Measurements from ENCODE around the gene FLVCR2. TPM values are rescaled to one million over a fixed set of nuclear protein-coding genes. Genes with fewer than 3 reads are reported as not detected.

The FLVCR2 gene
- total RNA-seq (2014; rRNA removed; shearing (Covaris generic)) (not detected in 2 replicates), polyA plus RNA-seq (2016; fragmentation: Nextera tagmentation; extraction: Ambion mirVana) (0.33 TPM in 1 of 2 replicates, not detected in the other)

GRCh38 chr14:75578102-75578785 lies at the start of gene FLVCR2:
TSS of gene FLVCR2 (plus strand) at chr14:75578620. CDS start at chr14:75578973, 353 bp downstream.
- no peaks in the 10 kb centered on the region for H3K9me2 ChIP-seq (ENCODE audit: insufficient read depth)
- no peak within 1 kb of the TSS for H3K27ac ChIP-seq
- H3F3A ChIP-seq (ENCODE audit: insufficient read depth): peaks cover 7% of the 10 kb centered on the region; the same call in 1 of the 2 replicates
- WGBS, 2 experiments (ENCODE audit: low coverage in 1 of 2, low lambda C conversion rate in 2 of 2, missing lambda C conversion rate in 2 of 2): 1 to 2% methylated on average over 31 to 49 of the region's 49 CpGs
- peaks cover 24% of the 10 kb centered on the region for H3K27me3 ChIP-seq (replicated peaks; ENCODE audit: insufficient read depth)
- no peaks in the 10 kb centered on the region for H3K36me3 ChIP-seq (ENCODE audit: low read depth)
- no peaks in the 10 kb centered on the region for H3K4me1 ChIP-seq (ENCODE audit: insufficient read depth)
- TF ChIP-seq EZH2 (IDR thresholded peaks at IDR 0.05; ENCODE audit: insufficient read depth, poor library complexity, severe bottlenecking): no peak
- no peak for TF ChIP-seq EZH2phosphoT487 (IDR thresholded peaks at IDR 0.05; ENCODE audit: insufficient read depth, low read depth)
- H3K9ac ChIP-seq: peak within 1 kb of the TSS; percentile 41; the same call in 1 of the 2 replicates
- H3K4me2 ChIP-seq (ENCODE audit: unreplicated experiment): peak within 1 kb of the TSS; percentile 94
- in situ Hi-C loops (cut with MboI): no loop called here
- peak within 1 kb of the TSS; percentile 87 for H2AFZ ChIP-seq
- no peaks in the 10 kb centered on the region for H3K79me2 ChIP-seq (ENCODE audit: insufficient read depth)
- H3K4me3 ChIP-seq: peak within 1 kb of the TSS; percentile 78
- H3K9me3 ChIP-seq (ENCODE audit: low read depth): no peaks in the 10 kb centered on the region
- peak; percentile 78 for DNase-seq
- no peaks in the 10 kb centered on the region for H4K20me1 ChIP-seq (ENCODE audit: insufficient read depth)

- no peak for TF ChIP-seq EZH2 (IDR thresholded peaks at IDR 0.05; ENCODE audit: insufficient read depth, poor library complexity, severe bottlenecking)
- no peak for TF ChIP-seq EZH2phosphoT487 (IDR thresholded peaks at IDR 0.05; ENCODE audit: insufficient read depth, low read depth)
- Histone ChIP-seq H3K9me3 (ENCODE audit: low read depth) (no peaks in the 10 kb centered on the region), H3K27me3 (replicated peaks; ENCODE audit: insufficient read depth) (no peaks in the 10 kb centered on the region), H3K4me2 (ENCODE audit: unreplicated experiment) (no peak overlapping the region), H3K4me3 (no peak overlapping the region), H3K79me2 (ENCODE audit: insufficient read depth) (no peaks in the 10 kb centered on the region), H3K36me3 (ENCODE audit: low read depth) (no peaks in the 10 kb centered on the region), H2AFZ (no peak overlapping the region), H3F3A (ENCODE audit: insufficient read depth) (peaks cover 16% of the 10 kb centered on the region; the same call in 1 of the 2 replicates), H3K4me1 (ENCODE audit: insufficient read depth) (peaks cover 9% of the 10 kb centered on the region), H3K27ac (no peak overlapping the region), H3K9me2 (ENCODE audit: insufficient read depth) (no peaks in the 10 kb centered on the region), H3K9ac (no peak overlapping the region), H4K20me1 (ENCODE audit: insufficient read depth) (no peaks in the 10 kb centered on the region)
- in situ Hi-C loops (cut with MboI): no loop called here
- 96 to 99% methylated on average over 3 of the region's 3 CpGs for WGBS, 2 experiments (ENCODE audit: low coverage in 1 of 2, low lambda C conversion rate in 2 of 2, missing lambda C conversion rate in 2 of 2)
- DNase-seq: no peak
These were observed 47.2 kb upstream of the FLVCR2 start for GRCh38 chr14:75531256-75531655.

- TF ChIP-seq EZH2phosphoT487 (IDR thresholded peaks at IDR 0.05; ENCODE audit: insufficient read depth, low read depth) (no peak), EZH2 (IDR thresholded peaks at IDR 0.05; ENCODE audit: insufficient read depth, poor library complexity, severe bottlenecking) (no peak)
- no peaks in the 10 kb centered on the region for H3K27me3 ChIP-seq (replicated peaks; ENCODE audit: insufficient read depth)
- peaks cover 10% of the 10 kb centered on the region for H3K4me1 ChIP-seq (ENCODE audit: insufficient read depth)
- H3K9me3 ChIP-seq (ENCODE audit: low read depth): no peaks in the 10 kb centered on the region
- DNase-seq: no peak
- H2AFZ ChIP-seq: no peak overlapping the region
- no peak overlapping the region for H3K4me3 ChIP-seq
- H3K36me3 ChIP-seq (ENCODE audit: low read depth): no peaks in the 10 kb centered on the region
- no peak overlapping the region for H3K27ac ChIP-seq
- H3K9ac ChIP-seq: no peak overlapping the region
- H3K4me2 ChIP-seq (ENCODE audit: unreplicated experiment): no peak overlapping the region
- in situ Hi-C loops (cut with MboI): no loop called here
- H3F3A ChIP-seq (ENCODE audit: insufficient read depth): peaks cover 17% of the 10 kb centered on the region; the same call in 1 of the 2 replicates
- WGBS, 2 experiments (ENCODE audit: low coverage in 1 of 2, low lambda C conversion rate in 2 of 2, missing lambda C conversion rate in 2 of 2): 74 to 76% methylated on average over 5 of the region's 5 CpGs
- H3K9me2 ChIP-seq (ENCODE audit: insufficient read depth): no peaks in the 10 kb centered on the region
- H3K79me2 ChIP-seq (ENCODE audit: insufficient read depth): no peaks in the 10 kb centered on the region
- H4K20me1 ChIP-seq (ENCODE audit: insufficient read depth): no peaks in the 10 kb centered on the region
These were observed 46.6 kb upstream of the FLVCR2 start for GRCh38 chr14:75531660-75532317.

GRCh38 chr14:75533791-75534555 lies 44.4 kb upstream of the FLVCR2 start:
- 71 to 73% methylated on average over 5 of the region's 5 CpGs for WGBS, 2 experiments (ENCODE audit: low coverage in 1 of 2, low lambda C conversion rate in 2 of 2, missing lambda C conversion rate in 2 of 2)
- no peak overlapping the region for H2AFZ ChIP-seq
- no peak overlapping the region for H3K9ac ChIP-seq
- peaks cover 17% of the 10 kb centered on the region; the same call in 1 of the 2 replicates for H3F3A ChIP-seq (ENCODE audit: insufficient read depth)
- H3K9me3 ChIP-seq (ENCODE audit: low read depth): no peaks in the 10 kb centered on the region
- H3K27ac ChIP-seq: no peak overlapping the region
- no peak overlapping the region for H3K4me3 ChIP-seq
- TF ChIP-seq EZH2phosphoT487 (IDR thresholded peaks at IDR 0.05; ENCODE audit: insufficient read depth, low read depth) (no peak), EZH2 (IDR thresholded peaks at IDR 0.05; ENCODE audit: insufficient read depth, poor library complexity, severe bottlenecking) (no peak)
- no peaks in the 10 kb centered on the region for H3K36me3 ChIP-seq (ENCODE audit: low read depth)
- H3K27me3 ChIP-seq (replicated peaks; ENCODE audit: insufficient read depth): no peaks in the 10 kb centered on the region
- H3K4me2 ChIP-seq (ENCODE audit: unreplicated experiment): no peak overlapping the region
- DNase-seq: no peak
- H3K4me1 ChIP-seq (ENCODE audit: insufficient read depth): peaks cover 10% of the 10 kb centered on the region
- H3K79me2 ChIP-seq (ENCODE audit: insufficient read depth): no peaks in the 10 kb centered on the region
- H3K9me2 ChIP-seq (ENCODE audit: insufficient read depth): no peaks in the 10 kb centered on the region
- in situ Hi-C loops (cut with MboI): no loop called here
- no peaks in the 10 kb centered on the region for H4K20me1 ChIP-seq (ENCODE audit: insufficient read depth)

Data from GM23248 (cell line).